Stomach (tissue), 9 donors: ENCODE results near the gene PET100. TPM values are rescaled to one million over a fixed set of nuclear protein-coding genes. Genes with fewer than 3 reads are reported as not detected.

Experiments used
- DNase-seq, 2 donors: peaks; one replicate each; pipeline versions ENCODE4 v3.0.0 to v3.0.0-alpha.2; 2013 to 2019
- H3K27ac ChIP-seq, 5 donors: fragments of 200-600 bp in 4 of 5; sonication (generic) in 4 of 5; one replicate each; pipeline ENCODE4 v1.5.1; 2013 to 2019; ENCODE audit warnings: mild to moderate bottlenecking in 1 of 5, moderate library complexity in 1 of 5
- H3K27me3 ChIP-seq, 3 donors: fragments of 200-600 bp; sonication (generic); one replicate each; pipeline ENCODE4 v1.5.1; 2017 to 2019; ENCODE audit warnings: mixed run types in 1 of 3
- H3K36me3 ChIP-seq, 4 donors: fragments of 200-600 bp; sonication (generic); 1 replicate in 3 of 4; 2 replicates in 1 of 4; pipeline ENCODE4 v1.5.1; 2016 to 2019
- H3K4me1 ChIP-seq, 4 donors: fragments of 200-600 bp; sonication (generic); one replicate each; pipeline ENCODE4 v1.5.1; 2016 to 2019
- H3K4me3 ChIP-seq, 4 donors: fragments of 200-600 bp; sonication (generic) in 3 of 4; one replicate each; pipeline ENCODE4 v1.5.1; 2016 to 2019; ENCODE audit warnings: mild to moderate bottlenecking in 1 of 4
- H3K9me3 ChIP-seq, 4 donors: fragments of 200-600 bp; sonication (generic); one replicate each; pipeline ENCODE4 v1.5.1; 2016 to 2019
- CTCF ChIP-seq, 7 experiments: fragments of 450-650 bp in 4 of 7; fragments of 200-600 bp in 3 of 7; sonication (generic) in 3 of 7; IDR thresholded peaks; one replicate each; pipeline ENCODE4 v1.5.1; 2016 to 2019; ENCODE audit warnings: antibody characterized with exemption in 7 of 7, control low read depth in 2 of 7, mild to moderate bottlenecking in 1 of 7
- EP300 ChIP-seq: sonication (generic); formaldehyde crosslinking; IDR thresholded peaks from one replicate; pipeline ENCODE4 v1.6.1; 2017; ENCODE audit warnings: antibody characterized with exemption
- POLR2A ChIP-seq, 4 donors: fragments of 450-650 bp; IDR thresholded peaks; one replicate each; pipeline ENCODE4 v1.6.1; 2016; ENCODE audit warnings: antibody characterized with exemption in 4 of 4, control low read depth in 2 of 4, mild to moderate bottlenecking in 1 of 4, moderate library complexity in 1 of 4
- POLR2AphosphoS5 ChIP-seq, 3 donors: sonication (generic); formaldehyde crosslinking; IDR thresholded peaks; one replicate each; pipeline ENCODE4 v1.6.1; 2016; ENCODE audit warnings: antibody characterized with exemption in 3 of 3
- WGBS, 5 donors: extraction: QIAGEN DNeasy Blood & Tissue Kit in 3 of 5; methylation state at CpG; one replicate each; pipeline versions ENCODE4 v1.1.5 to v1.1.7; 2013 to 2018; 5-methylcytosine and 5-hydroxymethylcytosine counted together
- intact Hi-C: fragments of 100-400 bp; cut with DNase I; formaldehyde crosslinking; loops from one replicate; pipeline ENCODE4 v1.15.1; 2023; ENCODE audit warnings: low total_unique reads
- polyA plus RNA-seq, 3 donors: library from polyadenylated mRNA; stranded (reverse); fragments of 200-250 nt; gene quantifications; one replicate each; pipeline ENCODE4 v1.2.3, GENCODE V29; 2013
- total RNA-seq, 5 donors: library from RNA; depleted of rRNA; stranded (reverse); fragments of >200 nt; gene quantifications; one replicate each; pipeline versions ENCODE4 v1.1.0 to v1.2.3, GENCODE V29; 2014 to 2016
- donor health status: healthy with polysubstance abuse.
- donor health status: Bipolar disorder and iron deficiency.
- donor health status: healthy.

The PET100 gene
- total and polyA plus RNA-seq, 8 donors = 0.89 to 197 (median 28.1) TPM

- H3K27ac ChIP-seq = no peak overlapping the region
- peak overlapping the region in 1 of 4 donors; percentile 62 for H3K4me3 ChIP-seq
- peaks cover 0 to 38% (median 20%) of the 10 kb centered on the region in 4 donors for H3K36me3 ChIP-seq
- H3K9me3 ChIP-seq = no peaks in the 10 kb centered on the region
- peaks cover 6 to 51% (median 40%) of the 10 kb centered on the region in 4 donors for H3K4me1 ChIP-seq
- intact Hi-C loops = no loop called here
- TF ChIP-seq EP300 (no peak), CTCF (IDR thresholded peaks at IDR 0.05) (no peak)
- no peak for DNase-seq
- 39 to 54% (median 50%) methylated on average over 6 of the region's 6 CpGs for WGBS, 5 donors
- peaks cover 0 to 45% (median 9%) of the 10 kb centered on the region in 3 donors for H3K27me3 ChIP-seq
These were observed 6.1 kb downstream of the PET100 start for GRCh38 chr19:7635670-7636069.

DNA sequence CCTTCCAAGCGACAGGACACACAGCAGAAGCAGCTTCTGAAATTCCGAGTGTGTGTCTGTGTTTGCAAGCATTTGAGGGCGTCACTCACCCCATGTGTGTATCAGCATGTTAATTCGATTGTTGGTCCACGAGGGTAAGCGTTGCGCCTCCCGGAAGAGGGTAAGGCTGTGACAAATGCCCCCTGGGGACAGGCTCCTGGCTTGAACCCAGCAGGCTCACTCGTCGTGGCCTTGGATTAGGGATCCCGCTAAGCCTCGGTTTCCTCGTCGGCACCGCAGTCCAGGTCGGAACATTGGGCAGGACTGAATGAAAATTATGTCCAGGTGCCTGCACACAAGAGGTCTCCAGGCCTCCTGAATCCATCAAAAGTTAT, 6.7 kb downstream of the PET100 start:
- Histone ChIP-seq H3K36me3 (peaks cover 0 to 41% (median 24%) of the 10 kb centered on the region in 4 donors), H3K9me3 (no peaks in the 10 kb centered on the region), H3K4me3 (peak overlapping the region; percentile 60 to 73 (median 62)), H3K27ac (peak overlapping the region; percentile 62 to 96 (median 90)), H3K27me3 (peaks cover 0 to 45% (median 9%) of the 10 kb centered on the region in 3 donors), H3K4me1 (peaks cover under 1 to 45% (median 33%) of the 10 kb centered on the region in 4 donors)
- DNase-seq = no peak
- WGBS, 5 donors = 65 to 77% (median 69%) methylated on average over 15 to 16 of the region's 16 CpGs
- intact Hi-C loops = no loop called here
- no peak for TF ChIP-seq POLR2AphosphoS5 (IDR thresholded peaks at IDR 0.05)

GRCh38 chr19:7636691-7637373, 7.2 kb downstream of the PET100 start, which contains the start of gene STXBP2:
TSS of gene STXBP2 (plus strand) at chr19:7637110. CDS start at chr19:7637150, 40 bp downstream.
- Histone ChIP-seq H3K27ac (peak within 1 kb of the TSS; percentile 84 to 96 (median 90)), H3K36me3 (peaks cover 0 to 41% (median 21%) of the 10 kb centered on the region in 4 donors), H3K4me1 (peaks cover 0 to 40% (median 28%) of the 10 kb centered on the region in 4 donors), H3K9me3 (no peaks in the 10 kb centered on the region), H3K4me3 (peak within 1 kb of the TSS; percentile 60 to 73 (median 62)), H3K27me3 (peaks cover 0 to 45% (median 9%) of the 10 kb centered on the region in 3 donors)
- DNase-seq = peak; percentile 93
- intact Hi-C loops = no loop called here
- 7 to 25% (median 8%) methylated on average over 26 to 61 of the region's 61 CpGs for WGBS, 5 donors
- TF ChIP-seq POLR2AphosphoS5 (IDR thresholded peaks at IDR 0.05) (peak in 2 of 3 donors; percentile 86 to 89), POLR2A (IDR thresholded peaks at IDR 0.05) (peak in 1 of 4 donors; percentile 42), CTCF (IDR thresholded peaks at IDR 0.05) (peak in 3 of 7 experiments; percentile 25 to 51 (median 26)), EP300 (no peak)

DNA sequence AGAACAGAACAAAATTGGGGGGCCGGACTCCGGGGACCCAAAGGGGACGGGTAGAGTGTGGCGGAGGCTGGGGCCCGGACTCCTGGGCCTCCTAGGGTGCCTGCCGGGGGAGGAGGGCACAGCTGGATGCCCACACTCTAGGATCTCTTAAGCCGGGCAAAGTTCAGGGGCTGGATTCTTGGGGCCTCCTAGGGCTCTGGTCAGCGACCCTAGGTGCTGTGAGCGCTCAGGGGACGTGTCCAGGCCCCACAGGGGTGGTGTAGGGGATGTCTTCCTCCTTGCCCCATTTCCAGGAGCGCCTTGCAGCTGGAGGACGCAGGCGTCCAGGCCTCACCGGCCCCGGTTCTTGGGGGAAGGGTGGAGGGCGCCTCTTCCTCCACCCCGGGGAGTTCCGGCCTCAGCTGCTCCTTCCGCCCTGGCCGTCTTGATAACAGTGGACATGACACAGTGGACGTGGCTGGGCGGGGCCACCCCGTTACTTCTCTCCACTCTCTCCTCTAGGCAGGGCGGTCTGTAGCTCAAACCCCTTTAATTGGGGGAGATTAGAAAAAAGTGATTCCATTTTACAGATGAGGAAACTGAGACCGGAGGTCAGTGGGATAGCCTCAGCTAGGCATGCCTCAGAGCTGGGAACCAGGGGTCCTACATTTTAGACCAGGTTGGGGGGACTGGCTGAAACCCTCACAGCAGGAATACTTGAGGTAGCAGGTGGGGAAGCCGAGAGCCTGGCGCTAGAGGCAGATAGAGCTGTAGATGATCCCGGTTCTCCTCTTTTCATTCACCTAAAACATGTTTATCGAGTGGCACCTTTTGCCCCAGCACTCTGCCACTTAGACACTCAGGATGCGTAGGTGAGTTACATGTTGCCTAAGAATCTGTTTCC, 8.0 kb downstream of the PET100 start:
- Histone ChIP-seq H3K4me3 (peak overlapping the region; percentile 60 to 73 (median 62)), H3K36me3 (peaks cover 0 to 41% (median 18%) of the 10 kb centered on the region in 4 donors), H3K4me1 (peaks cover 0 to 37% (median 28%) of the 10 kb centered on the region in 4 donors), H3K9me3 (no peaks in the 10 kb centered on the region), H3K27me3 (peaks cover 0 to 53% (median 9%) of the 10 kb centered on the region in 3 donors), H3K27ac (peak overlapping the region; percentile 84 to 96 (median 90))
- intact Hi-C loops = no loop called here
- 22 to 37% (median 28%) methylated on average over 21 to 30 of the region's 30 CpGs for WGBS, 5 donors
- TF ChIP-seq POLR2AphosphoS5 (IDR thresholded peaks at IDR 0.05) (peak in 2 of 3 donors; percentile 31 to 47), CTCF (IDR thresholded peaks at IDR 0.05) (no peak), EP300 (no peak)
- DNase-seq = peak; percentile 67 to 73
